ENCODE measurements around the gene CPEB2. TPM values are rescaled to one million over a fixed set of nuclear protein-coding genes. Genes with fewer than 3 reads are reported as not detected.

The CPEB2 gene
- total and polyA plus RNA-seq, 2 of the 8 experiments (the other 6 are each of a cell fraction or from before 2014, with no cell fraction given): 0.39 to 1.9 TPM

DNA sequence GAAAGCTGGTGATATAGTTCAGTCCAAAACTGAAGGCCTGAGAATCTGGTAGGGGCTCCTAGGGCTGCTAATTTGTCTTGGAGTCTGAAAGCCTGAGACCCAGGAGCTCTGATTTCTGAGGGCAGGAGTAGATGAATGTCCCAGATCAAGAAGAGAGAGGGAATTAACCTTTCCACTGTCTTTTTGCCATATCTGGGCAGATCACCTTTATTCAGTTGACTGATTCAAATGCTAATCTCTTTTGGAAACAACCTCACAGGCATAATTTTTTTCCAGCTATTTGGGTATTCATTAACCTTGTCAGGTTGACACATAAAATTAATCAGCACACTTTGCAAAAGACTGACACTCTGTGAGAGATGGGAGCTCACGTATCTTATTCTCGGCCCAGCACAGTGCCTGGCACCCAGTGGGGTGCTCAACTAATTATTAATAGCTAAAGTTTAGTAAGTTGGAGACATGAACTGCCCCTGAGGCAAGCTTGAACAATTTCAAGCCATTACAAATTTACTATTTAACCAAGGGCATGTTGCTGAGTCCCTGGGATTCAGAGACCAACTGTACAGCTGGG, 114.3 kb downstream of the CPEB2 start (continued):
- no peak for TF ChIP-seq CTCF (IDR thresholded peaks at IDR 0.05; ENCODE audit: control extremely low read depth in 1 of 3, insufficient read depth in 1 of 3, low read depth in 1 of 3, low read length in 3 of 3)

Measured in H1 (cell line).